ENCODE results near the gene GPT2.
"Not testable (repeated sequence)": the region's sequence is repeated elsewhere in the genome, so short reads cannot be mapped to it uniquely, and the experiment has no call there.

GPT2 gene

DNA sequence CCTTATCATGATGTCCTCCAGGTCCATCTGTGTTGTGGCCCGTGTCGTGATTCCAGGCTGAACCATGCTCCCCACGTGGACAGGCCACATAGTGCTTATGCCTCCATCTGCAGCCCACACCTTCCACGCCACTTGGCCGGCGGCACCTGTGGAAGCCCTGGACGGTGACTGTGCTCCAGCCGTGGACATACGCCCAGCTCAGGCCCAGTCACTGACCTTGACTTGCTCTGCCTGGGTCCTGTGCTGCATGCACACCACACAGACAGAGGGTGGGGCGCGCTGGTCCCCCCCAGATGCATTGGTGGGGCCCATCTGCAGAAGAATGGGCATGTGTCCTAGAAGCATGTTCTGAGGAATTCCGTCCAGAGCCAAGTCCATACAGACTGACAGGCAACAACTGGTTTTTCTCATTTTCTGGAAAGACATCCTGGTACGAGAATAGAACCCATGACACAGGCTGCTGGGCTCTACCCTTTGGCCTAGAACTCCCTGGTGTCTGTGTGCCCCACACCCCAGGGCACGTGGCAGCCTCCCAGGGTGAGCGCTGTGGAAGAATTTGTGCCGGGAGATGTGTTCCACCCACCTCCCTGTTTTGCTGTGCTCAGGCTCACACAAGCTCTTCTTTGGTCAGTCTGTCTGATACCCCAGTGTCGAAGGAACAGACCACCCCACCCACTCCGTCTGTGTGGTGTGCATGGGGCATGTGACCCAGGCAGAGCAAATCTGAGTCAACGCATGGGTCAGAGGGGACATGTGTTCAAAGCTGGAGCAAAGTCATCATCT, 39.5 kb downstream of the GPT2 start:
- DNase-seq (ENCODE audit: low read depth), result no peak

- no peak for DNase-seq (ENCODE audit: low read depth)
These were observed 40.2 kb downstream of the GPT2 start for GRCh38 chr16:46924402-46924801.

DNA sequence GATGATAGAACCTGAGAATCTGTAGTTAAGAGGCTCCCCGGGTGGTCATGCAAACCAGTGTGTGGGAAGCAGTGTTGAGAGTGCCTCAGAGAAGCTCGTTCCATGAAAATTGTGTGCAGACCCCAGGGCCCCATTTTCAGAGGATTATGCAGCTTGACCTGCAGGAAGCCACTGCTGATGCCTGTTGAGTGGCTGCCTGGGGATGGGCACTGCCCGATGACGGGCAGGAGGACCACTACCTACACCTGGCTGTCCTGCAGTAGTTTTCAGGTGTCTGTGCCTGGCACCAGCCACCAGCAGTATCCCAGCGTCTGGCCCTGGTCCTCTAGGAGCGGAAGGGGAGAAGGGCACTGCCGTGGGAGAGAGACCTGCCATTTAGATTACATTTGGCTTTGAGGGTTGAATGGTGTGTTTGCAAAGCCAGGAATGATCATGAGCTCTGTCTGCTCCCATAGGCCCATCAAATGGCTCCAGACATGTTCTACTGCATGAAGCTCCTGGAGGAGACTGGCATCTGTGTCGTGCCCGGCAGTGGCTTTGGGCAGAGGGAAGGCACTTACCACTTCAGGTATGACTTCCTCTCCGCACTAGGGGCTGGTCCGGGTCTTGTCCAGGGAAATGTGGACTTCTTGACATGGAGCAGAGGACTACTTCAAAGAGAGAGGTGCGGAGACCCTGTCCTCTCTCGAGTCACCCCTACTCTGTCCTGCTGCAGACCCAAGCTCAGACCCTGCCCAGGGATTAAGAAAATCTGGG, 42.5 kb downstream of the GPT2 start:
- no peak for DNase-seq (ENCODE audit: low read depth)

GRCh38 chr16:46927273-46927672, 43.1 kb downstream of the GPT2 start:
- no peak for DNase-seq (ENCODE audit: low read depth)

DNA sequence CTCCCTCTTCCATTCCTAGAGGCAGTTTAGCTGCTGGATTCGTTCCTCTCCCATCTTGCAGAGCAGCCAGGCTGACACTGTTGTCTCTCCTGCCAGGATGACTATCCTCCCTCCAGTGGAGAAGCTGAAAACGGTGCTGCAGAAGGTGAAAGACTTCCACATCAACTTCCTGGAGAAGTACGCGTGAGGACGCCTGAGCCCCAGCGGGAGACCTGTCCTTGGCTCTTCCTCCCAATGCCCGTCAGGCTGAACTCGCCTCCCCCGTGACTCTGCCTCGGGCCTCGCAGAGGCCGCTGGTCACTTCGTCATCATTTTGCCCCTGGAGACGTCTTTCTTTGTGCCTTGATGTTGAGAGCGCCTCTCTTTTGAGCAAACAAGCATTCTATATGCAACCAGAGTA, 44.6 kb downstream of the GPT2 start:
- DNase-seq (ENCODE audit: low read depth), result no peak

GRCh38 chr16:46929378-46930332, 45.5 kb downstream of the GPT2 start:
- peak; percentile 61 for DNase-seq (ENCODE audit: low read depth)

DNA sequence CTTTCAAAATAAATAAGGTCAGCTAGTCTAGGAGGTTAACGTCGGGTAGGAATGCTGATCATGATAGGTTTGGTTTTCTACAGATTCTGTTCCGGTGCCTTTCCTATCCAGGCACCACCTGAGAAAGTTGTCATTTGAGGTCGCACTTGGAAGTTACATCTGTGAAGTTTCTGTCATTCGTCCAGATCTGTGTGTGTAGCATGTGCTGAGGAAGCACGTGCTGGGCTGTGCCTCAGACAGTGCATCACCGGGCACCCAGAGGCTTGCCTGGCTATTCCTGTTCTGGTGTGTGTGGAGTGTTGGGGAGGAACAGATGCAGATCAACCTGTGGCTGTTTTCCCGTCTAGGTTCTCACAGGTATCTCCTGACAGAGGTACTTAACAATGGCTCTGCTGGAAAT, 46.7 kb downstream of the GPT2 start:
- no peak for DNase-seq (ENCODE audit: low read depth)

DNA sequence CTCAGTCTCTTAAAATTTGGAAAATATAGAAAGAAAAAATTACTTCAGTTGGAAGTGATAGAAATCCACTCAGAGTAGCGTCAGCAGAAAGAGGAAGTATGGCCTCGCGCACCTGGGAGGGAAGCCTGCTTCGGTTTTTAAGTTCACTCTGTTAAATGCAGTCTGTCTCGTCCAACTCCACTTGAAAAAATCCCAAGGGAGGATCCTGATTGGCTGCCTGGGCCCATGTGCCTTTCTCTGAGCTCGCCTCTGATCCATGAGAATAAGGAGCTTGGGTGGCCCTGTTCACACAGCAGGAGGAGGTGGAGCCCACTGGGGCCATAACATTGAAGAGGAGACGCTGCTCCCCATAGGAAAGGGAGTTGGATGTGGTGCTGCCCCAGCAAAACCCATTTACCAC, 48.6 kb downstream of the GPT2 start:
- no peak for DNase-seq (ENCODE audit: low read depth)

DNA sequence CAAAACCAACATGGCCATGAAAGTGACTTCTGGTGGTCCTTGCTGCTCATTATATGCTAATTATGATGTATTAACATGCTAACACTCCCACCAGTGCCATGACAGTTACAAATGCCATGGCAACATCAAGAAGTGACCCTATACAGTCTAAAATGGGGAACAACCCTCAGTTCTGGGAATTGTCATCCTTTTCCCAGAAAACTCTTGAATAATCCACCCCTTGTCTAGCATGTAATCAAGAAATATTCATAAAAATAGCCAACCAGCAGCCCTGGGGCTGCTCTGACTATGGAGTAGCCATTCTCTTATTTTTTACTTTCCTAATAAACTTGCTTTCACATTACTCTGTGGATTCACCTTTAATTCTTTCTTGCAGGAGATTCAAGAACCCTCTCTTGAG, 53.4 kb downstream of the GPT2 start:
- DNase-seq (ENCODE audit: low read depth), result no peak

DNA sequence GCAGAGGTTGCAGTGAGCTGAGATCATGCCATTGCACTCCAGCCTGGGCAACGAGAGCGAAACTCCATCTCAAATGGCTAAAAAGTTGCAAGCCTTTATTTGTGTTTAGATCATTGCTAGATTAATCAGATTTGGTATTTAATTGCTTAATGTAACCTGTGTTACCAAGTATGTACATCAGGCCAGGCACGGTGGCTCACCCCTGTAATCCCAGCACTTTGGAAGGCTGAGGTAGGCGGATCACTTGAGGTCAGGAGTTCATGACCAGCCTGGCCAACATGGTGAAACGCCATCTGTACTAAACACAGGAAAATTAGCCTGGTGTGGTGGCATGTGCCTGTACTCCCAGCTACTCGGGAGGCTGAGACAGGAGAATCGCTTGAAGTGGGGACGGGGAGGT, 60.6 kb downstream of the GPT2 start:
- not testable (repeated sequence) for DNase-seq (ENCODE audit: low read depth)

DNA sequence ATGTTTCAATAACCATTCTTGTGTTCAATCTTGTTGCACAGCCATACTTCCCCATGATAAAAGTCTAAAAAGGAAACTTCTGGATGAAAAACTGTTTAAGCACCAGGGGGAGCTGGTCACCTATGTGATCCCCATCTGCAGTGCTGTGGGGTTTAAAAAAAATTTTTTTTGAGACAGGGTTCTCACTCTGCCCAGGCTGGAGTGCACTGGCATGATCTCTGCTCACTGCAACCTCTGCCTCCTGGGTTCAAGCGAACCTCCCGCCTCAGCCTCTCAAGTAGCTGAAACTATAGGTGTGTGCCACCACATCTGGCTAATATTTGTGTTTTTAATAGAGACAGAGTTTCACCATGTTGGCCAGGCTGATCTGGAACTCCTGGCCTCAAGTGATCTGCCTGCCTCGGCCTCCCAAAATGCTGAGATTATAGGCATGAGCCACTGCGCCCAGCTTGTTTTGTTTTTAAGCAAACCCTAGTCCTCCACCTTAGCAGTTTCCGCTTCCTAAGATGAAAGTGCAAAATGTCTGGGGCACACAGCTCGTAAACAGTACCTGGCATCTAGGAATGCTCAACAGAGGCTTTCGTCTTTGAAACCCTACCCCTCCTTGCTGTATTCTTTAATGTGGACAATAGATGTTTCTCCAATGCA, 63.9 kb downstream of the GPT2 start:
- peak; percentile 52 for DNase-seq (ENCODE audit: low read depth)

GRCh38 chr16:46948548-46949166, 64.5 kb downstream of the GPT2 start:
- DNase-seq (ENCODE audit: low read depth), result no peak

DNA sequence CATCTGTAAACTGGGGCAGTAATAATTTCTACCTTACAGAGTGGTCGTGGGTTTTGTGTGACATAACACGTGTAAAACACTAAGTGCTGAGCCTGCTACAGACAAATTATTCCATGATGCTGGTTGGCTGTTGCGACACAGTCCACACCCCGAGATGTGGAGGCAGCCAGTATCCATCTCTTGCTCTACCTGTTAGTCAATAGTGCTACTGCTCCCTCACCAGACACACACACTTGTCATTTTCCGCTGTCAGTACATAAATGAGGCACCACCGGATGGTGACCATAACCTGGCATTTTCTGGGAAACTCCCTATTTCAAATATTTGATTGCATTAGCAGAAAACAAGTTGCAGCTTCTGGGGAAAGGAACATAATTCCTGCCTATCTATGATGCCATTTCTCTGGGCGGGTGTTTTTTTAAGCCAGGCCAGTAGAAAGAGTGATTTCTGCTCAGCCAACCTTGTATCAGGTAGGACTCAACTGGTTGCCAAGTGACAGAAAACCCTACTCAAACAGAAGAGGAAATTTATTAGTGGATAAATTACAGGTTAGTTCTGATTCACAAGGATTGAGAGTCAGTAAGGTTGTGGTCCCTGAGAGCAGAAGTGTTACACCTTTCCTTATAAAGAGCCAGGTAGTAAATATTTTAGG, 65.2 kb downstream of the GPT2 start:
- no peak for DNase-seq (ENCODE audit: low read depth)

- no peak for DNase-seq (ENCODE audit: low read depth)
These were observed 65.8 kb downstream of the GPT2 start for GRCh38 chr16:46950009-46950408.

DNA sequence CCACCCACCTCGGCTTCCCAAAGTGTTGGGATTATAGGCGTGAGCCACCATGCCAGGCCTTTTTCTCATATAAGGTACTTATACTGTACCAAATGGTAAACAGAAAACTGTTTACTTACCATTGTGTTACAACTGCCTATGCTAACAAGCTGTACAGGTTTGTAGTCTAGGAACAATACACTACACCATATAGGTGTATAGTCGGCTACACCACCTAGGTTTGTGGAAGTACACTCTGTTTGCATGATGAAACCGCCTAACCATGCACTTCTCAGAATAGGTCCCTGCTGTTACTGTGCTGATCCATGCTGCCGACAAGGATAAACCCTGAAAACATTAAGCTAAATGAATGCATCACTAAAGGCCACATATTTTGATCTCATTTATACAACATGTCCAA, 70.4 kb downstream of the GPT2 start:
- DNase-seq (ENCODE audit: low read depth), result no peak

- DNase-seq (ENCODE audit: low read depth), result peak; percentile 30
These were observed 77.5 kb downstream of the GPT2 start for GRCh38 chr16:46961373-46962353.

GRCh38 chr16:46962629-46963028, 78.5 kb downstream of the GPT2 start:
- DNase-seq (ENCODE audit: low read depth), result no peak

- no peak for DNase-seq (ENCODE audit: low read depth)
These were observed 83.9 kb downstream of the GPT2 start for GRCh38 chr16:46968063-46968435.

DNA sequence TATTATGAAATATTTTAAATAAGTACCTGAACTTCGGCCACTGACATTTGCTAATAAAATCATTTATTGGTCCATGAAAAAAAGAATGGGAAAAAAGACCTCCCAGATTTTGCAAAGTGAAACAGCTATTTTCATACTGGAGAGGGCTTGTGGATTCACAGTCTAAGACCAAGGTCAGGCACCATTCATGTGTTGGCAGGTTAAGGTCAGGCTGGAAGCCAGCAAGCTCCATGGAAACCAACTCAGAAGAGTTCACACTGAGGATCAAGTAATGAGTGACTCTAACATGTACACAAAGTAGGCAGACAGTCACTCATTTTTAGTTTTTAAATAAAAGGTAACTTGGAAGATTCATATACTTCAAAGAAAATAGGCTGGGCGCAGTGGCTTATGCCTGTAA, 85.9 kb downstream of the GPT2 start:
- no peak for DNase-seq (ENCODE audit: low read depth)

- no peak for DNase-seq (ENCODE audit: low read depth)
These were observed 87.1 kb downstream of the GPT2 start for GRCh38 chr16:46971271-46971670.

Measured in EH (cell line).